ENCODE data around the gene TGFA.

GRCh38 chr2:70463997-70464396 is 89.6 kb downstream of the TGFA start:
- TF ChIP-seq EZH2 (IDR thresholded peaks at IDR 0.05; ENCODE audit: insufficient read depth, poor library complexity, severe bottlenecking) (no peak), EZH2phosphoT487 (IDR thresholded peaks at IDR 0.05; ENCODE audit: insufficient read depth, low read depth) (no peak)
